Liver (tissue), 3 donors: Measurements from ENCODE around the gene RAD9A.

Source experiments
- ATF3 ChIP-seq: IDR thresholded peaks from 2 replicates; pipeline ENCODE4 v1.6.1; 2016; ENCODE audit warnings: antibody characterized with exemption
- CTCF ChIP-seq: fragments of 150-350 bp; IDR thresholded peaks from 2 replicates; pipeline ENCODE4 v1.5.1; 2017; ENCODE audit warnings: improper control_type of control experiment, low read depth, low read length; ENCODE audit not compliant: missing input control
- GABPA ChIP-seq, 2 donors: IDR thresholded peaks in 1 of 2; conservative IDR thresholded peaks in 1 of 2; 2 replicates each; pipeline ENCODE4 v1.6.1; 2016; ENCODE audit warnings: antibody characterized with exemption in 2 of 2, mild to moderate bottlenecking in 1 of 2, moderate library complexity in 1 of 2
- HNF4A ChIP-seq, 2 donors: conservative IDR thresholded peaks; 2 replicates each; pipeline ENCODE4 v1.6.1; 2016; ENCODE audit warnings: antibody characterized with exemption in 2 of 2, mild to moderate bottlenecking in 2 of 2
- JUND ChIP-seq, 2 donors: IDR thresholded peaks; 2 replicates each; pipeline ENCODE4 v1.6.1; 2016; ENCODE audit warnings: antibody characterized with exemption in 2 of 2
- YY1 ChIP-seq: IDR thresholded peaks from 2 replicates; pipeline ENCODE4 v1.6.1; 2016; ENCODE audit warnings: antibody characterized with exemption, mild to moderate bottlenecking
- TF ChIP-seq, protein P1 (sequence below): IDR thresholded peaks from 2 replicates; pipeline ENCODE4 v1.6.1; 2016; ENCODE audit warnings: antibody characterized with exemption, mild to moderate bottlenecking
- donor health status: healthy.
- donor health status: healthy.

GRCh38 chr11:67434395-67434881 is 42.7 kb downstream of the RAD9A start:
- TF ChIP-seq CTCF: no peak
- no peak for TF ChIP-seq ATF3
- TF ChIP-seq, protein P1, sequence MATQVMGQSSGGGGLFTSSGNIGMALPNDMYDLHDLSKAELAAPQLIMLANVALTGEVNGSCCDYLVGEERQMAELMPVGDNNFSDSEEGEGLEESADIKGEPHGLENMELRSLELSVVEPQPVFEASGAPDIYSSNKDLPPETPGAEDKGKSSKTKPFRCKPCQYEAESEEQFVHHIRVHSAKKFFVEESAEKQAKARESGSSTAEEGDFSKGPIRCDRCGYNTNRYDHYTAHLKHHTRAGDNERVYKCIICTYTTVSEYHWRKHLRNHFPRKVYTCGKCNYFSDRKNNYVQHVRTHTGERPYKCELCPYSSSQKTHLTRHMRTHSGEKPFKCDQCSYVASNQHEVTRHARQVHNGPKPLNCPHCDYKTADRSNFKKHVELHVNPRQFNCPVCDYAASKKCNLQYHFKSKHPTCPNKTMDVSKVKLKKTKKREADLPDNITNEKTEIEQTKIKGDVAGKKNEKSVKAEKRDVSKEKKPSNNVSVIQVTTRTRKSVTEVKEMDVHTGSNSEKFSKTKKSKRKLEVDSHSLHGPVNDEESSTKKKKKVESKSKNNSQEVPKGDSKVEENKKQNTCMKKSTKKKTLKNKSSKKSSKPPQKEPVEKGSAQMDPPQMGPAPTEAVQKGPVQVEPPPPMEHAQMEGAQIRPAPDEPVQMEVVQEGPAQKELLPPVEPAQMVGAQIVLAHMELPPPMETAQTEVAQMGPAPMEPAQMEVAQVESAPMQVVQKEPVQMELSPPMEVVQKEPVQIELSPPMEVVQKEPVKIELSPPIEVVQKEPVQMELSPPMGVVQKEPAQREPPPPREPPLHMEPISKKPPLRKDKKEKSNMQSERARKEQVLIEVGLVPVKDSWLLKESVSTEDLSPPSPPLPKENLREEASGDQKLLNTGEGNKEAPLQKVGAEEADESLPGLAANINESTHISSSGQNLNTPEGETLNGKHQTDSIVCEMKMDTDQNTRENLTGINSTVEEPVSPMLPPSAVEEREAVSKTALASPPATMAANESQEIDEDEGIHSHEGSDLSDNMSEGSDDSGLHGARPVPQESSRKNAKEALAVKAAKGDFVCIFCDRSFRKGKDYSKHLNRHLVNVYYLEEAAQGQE: no peak
- no peak for TF ChIP-seq YY1
- no peak for TF ChIP-seq JUND (IDR thresholded peaks at IDR 0.05)
- no peak for TF ChIP-seq GABPA (IDR thresholded peaks at IDR 0.05 in 1 of 2, conservative IDR thresholded peaks at IDR 0.05 in 1 of 2)
- TF ChIP-seq HNF4A (conservative IDR thresholded peaks at IDR 0.05): no peak
